NCI-H748 (cell line): Measurements from ENCODE around the gene BEST4.
"Not testable (repeated sequence)": the region's sequence is repeated elsewhere in the genome, so short reads cannot be mapped to it uniquely, and the experiment has no call there.

Source experiments
- DNase-seq: peaks from one replicate; lab custom pipeline; 2025; ENCODE audit not compliant: unreplicated experiment; lab: John Stamatoyannopoulos, UW

Gene BEST4

DNA sequence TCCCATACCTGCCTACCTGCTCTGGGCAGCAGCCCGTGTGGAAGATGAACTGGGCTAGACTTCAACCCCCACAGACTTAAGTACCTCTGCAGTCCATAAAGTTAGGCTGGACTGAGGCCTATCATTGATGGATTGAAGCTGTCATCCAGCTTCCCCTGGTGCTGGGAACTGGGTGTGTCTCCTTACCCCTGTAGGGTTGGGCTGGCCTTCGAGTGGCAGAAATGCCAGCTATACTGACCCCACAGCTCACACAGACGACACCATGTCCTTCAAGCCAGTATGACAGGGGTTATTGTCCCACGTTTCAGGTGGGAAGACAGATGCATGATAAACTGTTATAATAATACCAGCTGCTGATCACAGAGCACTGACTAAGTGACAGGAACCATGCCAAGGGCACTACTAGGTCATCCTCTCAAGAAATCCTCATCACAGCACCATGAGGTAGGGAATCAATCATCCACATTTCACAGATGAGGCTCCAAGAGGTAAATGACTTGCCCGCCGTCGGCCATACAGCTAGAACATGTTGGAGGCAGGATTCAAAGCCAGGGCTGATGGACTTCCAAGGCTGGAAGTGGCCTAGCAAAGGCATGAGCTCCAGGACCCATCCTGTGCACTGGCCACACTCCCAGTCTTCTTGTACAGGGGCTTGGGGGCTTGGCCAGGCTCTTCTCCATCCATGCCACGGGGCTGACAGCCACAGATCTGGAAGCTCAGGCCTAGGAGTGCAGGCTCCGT lies at the start of gene BEST4:
TSS of gene BEST4 (minus strand) at position 51 of the 741 bp plus-strand sequence. CDS start 465 bp downstream, outside the sequence.
- DNase-seq, result no peak

DNA sequence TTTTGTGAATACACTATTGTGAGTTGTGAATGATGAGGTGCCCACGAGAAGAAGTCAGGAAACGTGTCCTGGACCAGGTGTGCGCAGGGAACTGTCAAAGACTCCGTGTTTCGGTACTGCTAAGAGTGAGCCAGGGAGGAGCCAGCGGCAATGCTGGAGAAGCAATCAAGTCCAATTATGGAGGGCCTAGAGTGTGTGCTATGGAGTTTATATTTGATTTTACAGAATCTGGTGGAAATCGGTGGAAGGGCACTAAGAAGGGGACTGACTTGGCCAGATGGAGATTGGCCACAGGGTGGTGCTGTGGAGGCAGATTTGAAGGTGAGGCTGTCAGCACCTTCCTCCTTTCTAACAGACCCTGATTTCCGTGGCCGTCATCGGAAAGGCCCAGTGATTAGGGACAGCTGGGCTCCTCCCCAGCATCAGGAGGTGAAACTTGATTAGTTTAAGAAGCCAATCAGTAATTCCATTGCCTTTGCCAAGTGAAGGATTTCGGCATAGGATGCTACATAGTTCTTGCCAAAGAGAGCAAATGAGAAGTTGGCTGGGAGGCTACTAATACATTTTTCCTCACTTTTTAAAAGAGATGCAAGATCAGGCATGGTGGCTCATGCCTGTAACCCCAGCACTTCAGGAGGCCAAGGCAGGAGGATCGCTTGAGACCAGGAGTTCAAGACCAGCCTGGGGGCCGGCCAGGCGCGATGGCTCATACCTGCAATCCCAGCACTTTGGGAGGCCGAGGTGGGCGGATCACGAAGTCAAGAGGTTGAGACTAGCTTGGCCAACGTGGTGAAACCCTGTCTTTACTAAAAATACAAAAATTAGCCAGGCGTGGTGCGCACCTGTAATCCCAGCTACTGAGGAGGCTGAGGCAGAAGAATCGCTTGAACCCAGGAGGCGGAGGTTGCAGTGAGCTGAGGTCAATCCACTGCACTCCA lies 48.0 kb upstream of the BEST4 start:
- DNase-seq, result peak; percentile 83

DNA sequence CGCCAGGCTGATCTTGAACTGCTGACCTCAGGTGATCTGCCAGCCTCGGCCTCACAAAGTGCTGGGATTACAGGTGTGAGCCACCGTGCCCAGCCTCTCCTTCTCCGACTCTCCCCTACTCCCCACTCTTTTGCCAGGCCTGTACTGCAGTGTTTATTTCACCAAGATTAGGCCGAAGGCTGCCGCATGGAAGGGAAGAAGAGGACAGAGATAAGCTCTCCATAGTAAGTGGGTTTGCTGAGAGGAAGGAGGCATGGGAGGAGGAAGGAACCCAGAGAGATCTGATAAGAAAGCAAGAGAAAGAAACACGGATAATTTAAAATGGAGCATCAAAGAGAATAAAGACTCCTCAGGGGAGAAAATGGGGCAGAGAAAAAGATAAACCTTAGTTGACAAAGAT lies 46.4 kb upstream of the BEST4 start:
- no peak for DNase-seq

DNA sequence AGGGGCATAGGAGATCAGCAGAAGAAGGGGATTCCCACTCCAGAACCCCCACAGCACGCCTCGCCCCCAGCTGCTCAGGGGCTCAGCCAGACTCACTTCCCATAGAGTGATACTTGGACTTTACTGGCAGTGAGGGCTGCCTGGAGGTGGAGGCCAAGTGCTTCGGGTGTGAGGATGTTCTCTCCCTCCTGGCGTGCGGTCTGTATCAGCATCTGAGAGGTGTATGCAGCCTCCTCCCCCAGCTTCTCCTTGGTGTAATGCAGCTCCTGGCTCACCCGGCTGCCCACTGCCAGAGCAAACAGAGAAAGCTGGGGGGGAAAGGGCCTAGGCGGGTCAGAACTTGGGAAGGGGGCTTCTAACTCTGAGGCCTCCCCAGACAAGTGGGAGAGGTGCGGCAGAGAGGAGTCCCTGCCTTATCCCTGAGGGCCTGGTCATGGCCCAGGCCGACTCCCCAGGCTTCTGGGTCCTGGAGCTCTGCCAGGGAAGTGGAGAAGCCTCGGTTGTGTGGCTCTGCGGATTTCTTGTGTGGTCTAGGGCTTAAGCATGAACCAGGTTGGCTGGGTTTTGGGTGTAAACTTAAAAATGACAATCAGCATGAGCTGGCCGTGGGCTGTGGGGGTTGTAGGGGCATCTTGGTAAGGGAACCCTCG lies 44.2 kb upstream of the BEST4 start:
- no peak for DNase-seq

DNA sequence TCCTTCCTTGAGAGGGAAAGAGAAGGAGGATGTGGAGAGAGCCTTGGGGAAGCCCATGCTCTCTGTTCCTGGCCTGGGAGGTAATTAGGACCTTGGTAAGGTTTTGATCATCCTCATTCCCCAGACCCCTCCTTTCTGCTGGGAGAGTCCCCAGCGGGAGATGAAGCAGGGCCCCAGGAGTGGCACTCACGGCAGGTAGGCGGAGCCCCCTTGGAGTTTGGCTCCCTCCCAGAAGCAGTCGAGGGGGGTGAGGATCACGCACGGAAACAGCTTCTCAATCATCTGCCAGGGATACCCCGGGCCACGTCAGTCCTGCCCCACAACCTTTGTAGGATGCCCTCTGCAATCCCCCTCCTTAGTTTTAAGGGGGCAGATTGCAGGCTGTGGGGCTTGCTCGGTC lies 43.5 kb upstream of the BEST4 start:
- DNase-seq, result no peak

DNA sequence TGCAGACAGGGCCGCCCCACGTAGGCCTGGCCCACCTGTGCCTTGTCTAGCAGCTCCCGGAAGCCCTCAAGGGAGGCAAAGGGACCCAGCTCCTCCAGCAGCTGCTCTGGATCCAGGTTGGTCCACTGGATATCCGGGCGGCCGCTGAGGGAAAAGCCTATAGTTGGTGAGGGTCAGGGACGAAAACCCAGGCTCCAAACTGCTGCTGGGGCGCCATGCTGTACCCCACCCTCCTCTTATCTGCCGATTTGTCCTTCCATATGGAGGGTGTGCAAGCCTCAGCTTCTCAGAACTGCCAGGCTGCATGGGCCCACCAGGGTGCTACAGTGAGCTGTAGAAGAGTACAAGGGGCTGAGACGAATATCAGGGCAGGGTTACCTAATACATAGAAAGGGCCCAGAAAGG lies 42.9 kb upstream of the BEST4 start:
- DNase-seq, result no peak

DNA sequence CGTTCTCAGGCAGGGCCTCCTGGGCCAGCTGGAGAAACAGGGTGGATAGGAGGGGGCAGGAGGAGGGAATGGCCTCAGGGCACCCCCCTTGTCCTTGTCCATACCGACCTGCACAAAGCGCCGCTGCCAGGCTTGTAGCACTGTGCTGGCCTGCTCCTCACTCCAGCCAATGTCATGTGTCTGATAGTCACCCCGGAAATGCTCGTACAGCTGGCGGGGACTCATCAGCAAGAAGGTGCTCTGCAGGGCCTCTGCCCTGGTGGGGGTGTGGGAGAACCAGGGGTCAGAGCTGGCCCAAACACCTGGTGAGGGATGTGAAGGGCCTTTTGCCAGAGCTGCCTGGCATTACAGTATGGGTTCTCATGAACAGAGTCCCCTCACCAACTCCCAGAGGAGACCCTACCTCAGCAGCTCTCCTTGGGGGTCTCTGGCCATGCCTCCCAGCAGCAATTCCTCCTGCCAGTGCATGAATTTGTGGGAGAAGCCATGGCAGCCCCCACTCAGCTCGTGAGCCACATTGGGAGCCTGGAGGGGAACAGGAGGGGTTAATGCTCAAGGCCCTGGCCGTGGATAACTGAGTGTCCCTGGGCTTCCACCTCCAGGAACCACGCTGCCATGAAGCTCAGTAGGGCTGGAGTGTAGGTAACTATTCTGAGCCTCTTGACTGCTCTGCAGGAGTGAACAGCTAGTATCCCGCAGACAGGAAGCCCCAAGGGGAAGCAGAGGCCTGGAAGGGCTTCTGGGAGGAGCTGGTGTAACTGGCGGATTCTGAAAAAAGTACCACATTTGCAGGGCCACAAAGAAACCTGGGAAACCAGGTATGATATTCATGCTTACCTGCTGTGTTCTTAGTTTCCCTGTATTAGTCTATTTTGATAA lies 41.8 kb upstream of the BEST4 start:
- no peak for DNase-seq

DNA sequence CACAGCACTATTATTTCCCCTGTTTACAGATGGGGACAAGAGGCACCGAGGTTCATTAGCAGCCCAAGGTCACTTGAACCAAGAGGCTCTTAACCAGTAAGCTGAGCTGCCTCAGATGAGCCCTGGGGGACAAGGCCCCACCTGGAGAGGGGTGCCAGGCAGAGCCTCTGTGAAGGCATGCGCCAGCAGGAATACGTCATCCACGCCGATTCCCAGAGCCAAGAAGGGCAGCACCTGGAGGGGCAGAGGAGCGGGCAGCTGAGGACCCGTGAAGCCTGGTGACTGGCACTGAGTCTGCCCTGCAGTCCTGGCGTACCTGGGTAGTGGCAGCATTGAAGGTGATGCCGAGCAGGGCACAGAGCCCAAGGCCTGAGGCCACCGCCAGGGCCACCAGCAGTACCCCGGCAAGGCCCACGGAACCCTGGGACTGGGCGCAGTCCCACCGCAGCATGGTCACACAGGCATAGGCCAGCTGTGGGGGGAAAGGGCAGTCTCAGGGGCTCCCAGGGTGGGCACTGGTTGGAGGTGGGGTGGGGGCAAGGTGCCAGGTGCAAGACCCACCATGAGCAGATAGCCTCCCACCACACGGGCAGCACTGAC lies 41.0 kb upstream of the BEST4 start:
- no peak for DNase-seq

DNA sequence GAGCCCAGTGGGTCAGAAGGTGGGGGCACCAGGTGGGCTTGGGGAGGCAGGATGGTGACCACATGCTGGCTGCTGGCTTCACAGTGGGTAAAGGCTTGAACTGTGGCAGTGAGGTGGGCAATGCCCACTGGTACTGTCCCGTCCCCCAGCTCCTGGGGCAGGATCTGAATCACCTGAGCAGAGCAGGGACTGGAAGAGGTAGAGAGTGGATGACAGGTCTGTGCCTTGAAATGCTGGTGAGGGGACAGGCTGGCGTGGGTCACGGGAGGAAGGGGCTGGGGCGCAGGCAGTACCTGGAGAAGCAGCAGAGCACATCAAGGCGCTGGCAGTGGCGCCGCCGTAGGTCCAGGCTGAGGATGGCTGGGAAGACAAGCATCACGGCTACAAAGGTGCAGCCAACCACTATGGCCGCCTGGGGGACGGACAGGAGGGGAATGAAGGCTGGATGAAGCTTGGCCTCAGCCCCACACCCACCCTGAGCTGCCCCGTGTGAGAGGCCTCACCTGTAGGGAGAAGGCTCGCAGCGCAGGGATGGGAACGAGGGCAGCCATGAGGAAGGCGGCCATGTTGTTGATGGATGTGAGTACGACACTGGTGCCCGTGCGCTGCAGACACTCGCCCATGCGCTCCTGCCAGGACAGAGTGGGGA lies 40.2 kb upstream of the BEST4 start:
- DNase-seq, result no peak

DNA sequence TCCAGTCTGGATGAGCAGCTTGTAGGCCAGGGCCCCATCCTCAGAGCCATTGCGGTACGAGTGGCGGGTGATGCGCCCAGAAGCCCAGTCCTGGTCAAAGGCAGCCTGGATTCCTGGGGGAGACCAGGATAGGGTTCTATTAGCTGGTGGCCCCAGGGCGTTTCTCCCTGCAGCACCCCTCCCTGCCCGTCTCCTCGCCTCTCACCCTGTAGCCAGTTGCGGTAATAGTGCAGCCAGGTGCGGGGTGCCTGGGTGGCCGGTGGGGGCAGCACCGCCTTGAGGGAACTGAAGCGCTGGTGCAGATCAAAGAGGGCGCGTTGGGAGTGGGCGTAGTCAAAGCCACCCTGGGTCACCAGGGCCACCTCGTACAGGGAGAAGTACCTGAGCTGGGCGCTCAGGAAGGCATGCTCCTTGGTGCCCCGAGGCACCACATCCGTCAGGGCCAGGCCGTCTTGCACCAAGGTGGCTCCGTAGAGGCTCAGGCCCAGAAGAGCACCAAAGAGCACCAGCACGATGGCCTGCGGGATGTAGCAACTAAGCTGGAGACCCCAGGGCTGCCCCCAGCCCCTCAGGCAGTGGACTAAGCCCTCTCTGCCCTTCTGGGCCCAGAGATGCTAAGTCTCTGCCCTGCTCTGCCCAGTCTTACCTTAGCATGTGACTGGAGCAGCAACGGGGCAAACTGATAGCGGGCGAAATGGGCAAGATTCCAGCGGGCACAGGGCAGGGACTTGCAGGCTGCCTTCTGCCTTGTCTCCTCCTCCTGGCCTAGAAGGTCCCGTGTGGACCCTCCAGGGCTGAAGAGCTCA lies 39.4 kb upstream of the BEST4 start:
- no peak for DNase-seq

DNA sequence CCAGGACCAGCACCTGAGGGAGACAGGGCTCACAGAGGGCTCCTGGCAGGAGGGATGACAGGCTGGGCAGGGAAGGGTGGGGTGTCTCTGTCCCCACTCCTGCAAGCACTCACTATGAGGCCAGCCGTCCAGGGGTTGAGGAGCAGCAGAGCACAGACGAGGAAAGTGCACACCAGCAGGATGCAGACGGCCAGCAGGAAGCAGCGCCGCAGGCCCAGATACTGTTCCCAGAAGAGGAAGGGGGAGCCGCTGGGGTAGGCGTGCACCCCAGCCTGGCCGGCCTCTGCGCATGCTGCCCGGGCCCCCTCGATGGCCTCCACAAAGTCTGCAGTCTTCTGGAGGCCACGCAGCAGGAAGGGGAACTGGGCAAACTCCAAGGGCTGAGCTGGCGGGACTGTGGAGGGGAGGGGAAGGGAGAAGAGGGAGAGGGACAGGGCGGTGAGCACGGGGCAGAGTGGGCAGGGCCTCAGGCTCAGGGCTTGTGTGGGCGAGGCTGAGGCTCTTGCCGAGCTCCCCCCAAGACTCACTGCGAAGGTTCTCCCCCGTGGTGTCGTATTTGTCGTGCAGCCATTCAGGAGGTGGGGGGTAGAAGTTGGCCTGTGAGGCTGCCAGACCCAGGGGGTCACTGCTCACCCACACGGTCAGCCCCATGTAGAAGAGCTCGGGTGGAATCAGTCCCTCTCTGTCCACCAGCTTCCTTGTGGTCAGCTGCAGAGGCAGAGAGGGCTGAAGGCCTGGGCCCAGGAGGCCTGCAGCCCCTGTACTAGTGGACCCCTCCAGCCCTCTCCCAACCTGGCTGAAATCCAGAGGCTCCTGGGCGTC lies 38.6 kb upstream of the BEST4 start:
- DNase-seq, result no peak

DNA sequence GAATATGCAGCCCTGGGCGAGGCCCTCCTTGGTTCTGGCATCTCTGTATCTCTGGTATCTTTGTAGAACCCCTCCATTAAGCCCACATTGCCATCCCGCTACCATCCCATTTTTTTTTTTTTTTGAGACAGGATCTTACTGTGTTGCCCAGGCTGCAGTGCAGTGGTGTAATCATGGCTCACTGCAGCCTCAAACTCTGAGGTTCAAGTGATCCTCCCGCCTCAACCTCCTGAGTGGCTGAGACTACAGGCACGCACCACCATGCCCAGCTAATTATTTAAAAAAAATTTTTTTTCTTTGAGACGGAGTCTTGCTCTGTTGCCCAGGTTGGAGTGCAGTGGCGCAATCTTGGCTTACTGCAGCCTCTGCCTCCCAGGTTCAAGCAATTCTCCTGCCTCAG lies 36.4 kb upstream of the BEST4 start:
- not testable (repeated sequence) for DNase-seq

DNA sequence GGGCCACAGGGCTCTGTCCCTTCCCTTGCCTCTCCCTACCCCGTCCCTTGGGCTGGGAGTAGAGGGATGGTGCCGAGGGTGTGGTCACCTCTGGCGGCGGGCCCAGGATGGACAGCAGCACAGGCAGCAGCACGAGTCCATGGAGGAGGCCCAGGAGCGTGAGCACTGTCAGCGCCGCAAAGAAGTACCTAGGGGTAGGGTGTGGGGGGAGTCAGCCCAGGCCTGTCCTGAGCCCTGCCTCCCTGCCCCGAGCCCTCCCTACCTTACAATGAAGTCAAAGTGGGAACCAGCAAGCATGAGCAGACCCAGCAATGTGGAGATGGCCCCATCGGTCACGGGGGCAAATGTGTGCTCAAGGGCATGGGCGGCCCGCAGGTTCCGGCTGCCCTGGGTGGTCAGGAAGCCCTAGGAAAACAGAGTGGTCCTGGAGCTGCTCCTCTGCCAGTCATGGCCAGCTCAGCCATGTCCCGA lies 35.0 kb upstream of the BEST4 start:
- no peak for DNase-seq

DNA sequence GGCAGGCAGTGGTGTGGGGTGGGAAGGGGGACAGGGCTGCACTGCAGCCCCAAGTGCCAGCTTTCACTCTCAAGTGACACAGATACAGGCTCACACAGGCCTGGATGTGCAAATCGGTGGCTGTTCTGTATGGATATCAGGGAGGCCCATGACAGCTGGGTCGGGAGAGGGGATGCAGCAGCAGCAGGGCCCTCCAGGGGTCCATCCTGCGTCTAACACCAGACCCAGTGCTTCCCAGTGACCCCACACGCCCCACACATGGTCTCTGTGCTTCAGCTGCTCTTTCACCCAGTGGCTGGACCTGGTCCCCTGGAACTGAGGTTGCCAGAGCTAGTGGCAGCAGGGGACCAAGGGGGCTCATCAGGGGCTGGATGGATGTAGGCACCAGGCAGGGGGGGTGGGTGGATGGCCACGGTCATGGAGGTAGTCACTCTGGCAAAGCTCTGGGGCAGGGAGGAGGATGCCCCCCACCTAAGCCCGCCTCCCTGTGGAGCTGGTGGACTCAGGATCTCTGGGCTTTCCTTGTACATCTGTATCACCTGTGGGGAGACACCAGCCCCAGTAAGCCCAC lies 34.2 kb upstream of the BEST4 start:
- no peak for DNase-seq

DNA sequence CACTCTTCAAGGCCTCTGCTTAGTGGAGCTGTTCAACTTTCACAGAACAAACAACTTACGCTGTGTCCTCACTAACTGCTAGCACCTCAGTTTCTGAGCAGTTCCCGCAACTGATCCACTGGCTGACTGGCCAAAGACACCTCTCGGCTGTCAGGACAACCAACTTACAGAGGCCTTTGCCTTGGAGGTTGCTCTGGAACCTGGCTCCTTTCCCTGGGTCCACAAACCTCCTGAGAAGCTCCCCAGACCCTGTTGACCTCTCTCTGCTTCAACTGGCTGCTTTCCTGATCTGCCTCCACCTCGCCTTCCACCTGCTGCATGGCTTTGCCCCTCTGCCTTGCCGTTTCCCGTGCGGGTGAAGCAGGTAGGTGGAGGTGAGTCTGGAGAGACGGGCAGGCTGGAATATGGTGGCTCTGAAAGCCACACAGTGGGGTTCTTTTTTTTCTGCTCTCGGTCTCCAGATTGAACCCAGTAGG lies 33.3 kb upstream of the BEST4 start:
- DNase-seq, result no peak

DNA sequence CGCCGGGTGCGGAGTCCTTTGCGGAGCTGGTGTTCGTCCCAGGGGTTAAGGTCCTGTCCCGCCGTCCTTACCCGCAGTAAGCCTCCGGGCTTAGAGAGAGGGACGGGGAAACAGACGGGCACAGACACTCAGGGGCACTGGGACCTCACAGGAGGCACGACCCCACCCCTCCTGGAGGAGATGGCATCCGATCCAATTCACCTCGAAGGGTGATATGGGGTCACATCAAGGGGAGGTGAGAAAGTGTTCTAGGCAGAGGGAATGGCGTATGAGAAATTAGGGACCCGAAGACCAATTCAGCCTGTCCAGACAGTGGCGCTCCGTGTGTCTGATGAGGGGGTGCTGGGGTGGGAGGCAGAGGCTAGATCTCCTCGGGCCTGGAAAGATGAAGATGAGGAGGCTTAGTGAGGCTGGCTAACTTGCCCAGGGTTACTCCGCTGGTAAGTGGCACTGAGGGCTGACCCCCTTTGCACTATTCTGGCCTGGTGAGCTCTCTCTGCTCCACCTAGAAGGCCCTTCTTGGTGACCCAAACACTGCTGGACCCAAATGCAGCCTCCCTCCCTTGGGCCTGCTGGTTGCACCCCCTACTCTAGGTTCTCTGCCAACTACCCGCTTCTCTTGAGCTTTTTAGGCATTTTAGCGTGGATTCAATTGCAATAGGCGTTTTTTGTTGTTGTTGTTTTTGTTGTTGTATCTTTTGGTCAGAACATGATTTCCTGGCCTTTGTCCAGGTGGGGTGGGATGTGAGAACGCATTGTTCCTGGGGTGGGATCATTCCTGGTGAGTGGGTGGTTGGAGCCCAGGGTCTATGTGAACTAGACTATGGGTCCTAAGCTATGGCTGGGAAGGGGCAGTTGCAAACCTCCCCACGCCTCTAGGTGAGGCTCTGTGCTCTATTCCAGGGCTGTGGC lies 32.6 kb upstream of the BEST4 start:
- no peak for DNase-seq
